ENCODE measurements around the gene EARS2.

DNA sequence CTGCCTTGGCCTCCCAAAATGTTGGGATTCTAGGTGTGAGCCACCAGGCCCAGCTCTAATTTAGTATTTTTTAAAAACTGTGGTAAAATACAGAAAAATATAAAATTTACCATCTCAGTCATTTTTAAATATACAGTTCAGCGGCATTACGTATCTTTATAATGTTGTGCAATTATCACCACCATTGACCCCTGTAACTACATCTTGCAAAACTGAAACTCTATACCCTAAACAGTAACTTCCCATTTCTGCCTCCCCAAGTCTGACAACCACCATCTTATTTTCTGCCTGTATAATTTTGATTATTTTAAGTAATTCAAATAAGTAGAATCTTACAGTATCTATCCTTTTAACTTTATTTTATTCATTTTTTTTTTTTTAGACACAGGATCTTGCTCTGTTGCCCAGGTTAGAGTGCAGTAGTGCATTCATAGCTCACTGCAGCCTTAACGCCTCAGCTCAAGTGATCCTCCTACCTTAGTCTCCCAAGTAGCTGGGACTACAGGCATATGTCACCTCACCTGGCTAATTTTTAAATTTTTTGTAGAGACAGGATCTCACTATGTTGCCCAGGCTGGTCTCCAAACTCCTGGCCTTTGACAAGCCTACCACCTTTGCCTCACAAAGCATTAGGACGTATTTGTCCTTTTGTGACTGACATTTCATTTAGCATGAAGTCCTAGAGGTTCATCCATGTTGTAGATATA is 36.0 kb downstream of the EARS2 start:
- TF ChIP-seq, protein P1, sequence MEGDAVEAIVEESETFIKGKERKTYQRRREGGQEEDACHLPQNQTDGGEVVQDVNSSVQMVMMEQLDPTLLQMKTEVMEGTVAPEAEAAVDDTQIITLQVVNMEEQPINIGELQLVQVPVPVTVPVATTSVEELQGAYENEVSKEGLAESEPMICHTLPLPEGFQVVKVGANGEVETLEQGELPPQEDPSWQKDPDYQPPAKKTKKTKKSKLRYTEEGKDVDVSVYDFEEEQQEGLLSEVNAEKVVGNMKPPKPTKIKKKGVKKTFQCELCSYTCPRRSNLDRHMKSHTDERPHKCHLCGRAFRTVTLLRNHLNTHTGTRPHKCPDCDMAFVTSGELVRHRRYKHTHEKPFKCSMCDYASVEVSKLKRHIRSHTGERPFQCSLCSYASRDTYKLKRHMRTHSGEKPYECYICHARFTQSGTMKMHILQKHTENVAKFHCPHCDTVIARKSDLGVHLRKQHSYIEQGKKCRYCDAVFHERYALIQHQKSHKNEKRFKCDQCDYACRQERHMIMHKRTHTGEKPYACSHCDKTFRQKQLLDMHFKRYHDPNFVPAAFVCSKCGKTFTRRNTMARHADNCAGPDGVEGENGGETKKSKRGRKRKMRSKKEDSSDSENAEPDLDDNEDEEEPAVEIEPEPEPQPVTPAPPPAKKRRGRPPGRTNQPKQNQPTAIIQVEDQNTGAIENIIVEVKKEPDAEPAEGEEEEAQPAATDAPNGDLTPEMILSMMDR (IDR thresholded peaks at IDR 0.05; ENCODE audit: low read length), result no peak
- TF ChIP-seq EZH2 (IDR thresholded peaks at IDR 0.05; ENCODE audit: borderline replicate concordance, low read length), result no peak

Data from OCI-LY1 (cell line).